Spinal cord (tissue), 10 donors: ENCODE measurements around the gene CYP1A1. TPM values are rescaled to one million over a fixed set of nuclear protein-coding genes. Genes with fewer than 3 reads are reported as not detected.

Experiments used
- DNase-seq, 6 donors: peaks; one replicate each; pipeline versions ENCODE4 v3.0.0 to v3.0.0-alpha.2; 2013 to 2015; ENCODE audit warnings: low spot score in 6 of 6, low read depth in 4 of 6
- H3K27ac ChIP-seq: one replicate; pipeline ENCODE4 v1.5.1; 2013; ENCODE audit warnings: low read depth, low read length, control low read depth
- H3K27me3 ChIP-seq: one replicate; pipeline ENCODE4 v1.6.1; 2013; ENCODE audit warnings: low read length; ENCODE audit not compliant: control insufficient read depth, insufficient read depth
- H3K36me3 ChIP-seq: one replicate; pipeline ENCODE4 v1.6.1; 2013; ENCODE audit warnings: low read length; ENCODE audit not compliant: control insufficient read depth, insufficient read depth
- H3K4me1 ChIP-seq: one replicate; pipeline ENCODE4 v1.6.1; 2013; ENCODE audit warnings: low read length; ENCODE audit not compliant: control insufficient read depth, insufficient read depth
- H3K4me3 ChIP-seq: one replicate; pipeline ENCODE4 v1.5.1; 2013; ENCODE audit warnings: low read depth, low read length, control low read depth
- H3K9me3 ChIP-seq: one replicate; pipeline ENCODE4 v1.6.1; 2013; ENCODE audit warnings: low read length; ENCODE audit not compliant: control insufficient read depth, insufficient read depth
- WGBS: methylation state at CpG from one replicate; pipeline ENCODE4 v1.1.5; 2013; ENCODE audit warnings: missing lambda C conversion rate; ENCODE audit not compliant: insufficient coverage; 5-methylcytosine and 5-hydroxymethylcytosine counted together
- long read RNA-seq, 4 donors: transcript quantifications; one replicate each; lab custom pipeline, GENCODE V29; 2026
- polyA plus RNA-seq, 2 donors: library from polyadenylated mRNA; unstranded; fragments of 120-200 nt; gene quantifications; one replicate each; pipeline ENCODE4 v1.2.1, GENCODE V29; 2013; ENCODE audit not compliant: insufficient read length in 2 of 2
- total RNA-seq, 2 donors: library from RNA; depleted of rRNA in 1 of 2; stranded (reverse); fragments of 120-200 nt in 1 of 2; fragments of >200 nt in 1 of 2; gene quantifications; one replicate each; pipeline versions ENCODE4 v1.2.3 to v1.2.4, GENCODE V29; 2013 to 2014
- donor health status: healthy.

CYP1A1 gene
- total RNA-seq (under 1 TPM; 0.33 to 0.89 TPM), polyA plus RNA-seq (1 to 10 TPM; 1.2 to 1.6 TPM)
- long read RNA-seq, donor 1 = 0 reads
- long read RNA-seq, donor 2 = 0 reads
- long read RNA-seq, donor 3 = 0 reads
- long read RNA-seq, donor 4 = 0 reads

DNA sequence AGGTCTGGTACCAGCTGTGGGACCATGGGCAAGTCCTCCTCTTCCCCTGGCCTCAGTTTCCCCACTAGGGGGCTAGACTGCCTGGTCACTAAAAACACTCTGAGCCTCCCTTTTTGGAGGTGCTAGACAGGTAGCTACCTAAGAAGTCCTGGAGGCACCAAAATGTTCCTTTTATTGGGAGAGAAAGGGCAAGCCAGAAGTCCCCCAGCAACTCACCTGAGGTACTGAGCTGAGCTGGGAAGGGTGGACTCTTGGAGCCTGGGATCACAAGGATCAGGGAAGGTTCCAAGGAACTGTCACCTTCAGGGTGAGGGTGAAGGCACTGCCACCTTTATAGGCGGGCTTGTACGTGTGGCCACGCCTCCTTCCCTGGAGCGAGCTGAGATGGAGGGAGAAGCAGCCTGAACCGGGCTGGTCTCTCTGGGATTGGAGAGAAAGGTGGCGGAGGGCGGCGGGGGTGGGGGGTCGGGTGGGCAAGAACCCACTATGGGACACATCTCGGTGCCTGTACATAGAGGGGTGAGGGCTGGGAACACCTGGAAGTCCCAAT, at the start of gene CYP1A1:
CYP1A1 (minus strand) TSS at position 304 of the 550 bp plus-strand sequence. CDS start 2,431 bp downstream, outside the sequence.
- peak within 1 kb of the TSS; percentile 40 for H3K4me3 ChIP-seq
- peak in 2 of 6 donors; percentile 25 to 75 for DNase-seq
- no peaks in the 10 kb centered on the region for H3K9me3 ChIP-seq
- no peaks in the 10 kb centered on the region for H3K36me3 ChIP-seq
- H3K27me3 ChIP-seq = peaks cover 35% of the 10 kb centered on the region
- peaks cover 14% of the 10 kb centered on the region for H3K4me1 ChIP-seq
- 0% methylated on average over 2 of the region's 10 CpGs for WGBS
- no peak within 1 kb of the TSS for H3K27ac ChIP-seq

DNA sequence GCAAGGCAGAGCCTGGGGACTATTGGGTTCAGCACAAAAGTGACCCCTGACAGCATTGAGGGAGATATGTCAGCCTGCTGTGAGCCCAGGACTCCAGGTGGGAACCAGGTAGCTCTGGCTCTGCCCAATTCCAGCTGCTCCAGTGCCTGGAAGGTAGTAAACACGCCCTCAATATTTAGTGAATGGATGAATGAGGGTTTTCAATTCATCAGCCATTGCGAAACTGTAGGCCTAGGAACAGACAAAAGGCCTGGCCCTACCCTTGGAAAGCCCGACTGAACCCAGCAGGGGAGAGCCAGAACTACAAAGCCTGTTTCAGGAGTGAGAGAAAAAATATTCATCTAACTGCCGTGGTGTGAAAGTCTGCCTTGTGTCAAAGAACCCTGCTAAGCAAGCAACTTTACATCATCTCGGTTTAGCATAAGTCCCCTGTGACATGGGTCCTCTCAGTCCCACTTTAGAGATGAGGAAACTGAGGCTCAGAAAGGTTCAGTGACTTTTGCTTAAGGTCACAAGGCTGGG, 48.5 kb upstream of the CYP1A1 start:
- DNase-seq = peak in 1 of 6 donors; percentile 54
- WGBS = 22% methylated on average over 3 of the region's 5 CpGs

DNA sequence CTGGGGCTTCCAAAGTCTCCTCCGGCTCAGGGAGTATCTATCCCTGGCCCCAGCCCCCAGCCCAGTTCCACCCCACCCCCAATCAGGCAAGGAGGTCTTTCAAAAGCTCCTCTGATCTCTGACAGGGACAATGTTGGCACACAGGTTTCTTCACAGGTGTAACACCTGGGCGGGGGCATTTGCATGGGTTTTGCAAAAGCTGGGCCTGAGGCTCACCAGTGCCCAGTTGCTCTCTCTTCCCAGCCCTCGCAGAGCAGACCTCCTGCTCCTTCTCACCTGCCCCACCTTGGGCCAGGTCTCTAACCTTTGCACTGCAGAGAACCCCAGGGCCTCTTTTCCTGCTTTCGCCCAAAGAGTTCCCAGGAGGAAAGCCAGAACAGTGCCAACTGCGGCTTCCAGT, 48.0 kb upstream of the CYP1A1 start:
- WGBS = 72% methylated on average over 5 of the region's 5 CpGs
- Histone ChIP-seq H3K27ac (no peak overlapping the region), H3K9me3 (no peaks in the 10 kb centered on the region), H3K4me1 (peaks cover 43% of the 10 kb centered on the region), H3K36me3 (no peaks in the 10 kb centered on the region), H3K4me3 (no peak overlapping the region), H3K27me3 (no peaks in the 10 kb centered on the region)
- DNase-seq = no peak

More for the DNA sequence above, 48.5 kb upstream of the CYP1A1 start:
- H3K9me3 ChIP-seq = no peaks in the 10 kb centered on the region
- no peak overlapping the region for H3K27ac ChIP-seq
- H3K27me3 ChIP-seq = no peaks in the 10 kb centered on the region
- peaks cover 38% of the 10 kb centered on the region for H3K4me1 ChIP-seq
- H3K4me3 ChIP-seq = no peak overlapping the region
- no peaks in the 10 kb centered on the region for H3K36me3 ChIP-seq

- H3K27me3 ChIP-seq = no peaks in the 10 kb centered on the region
- no peak overlapping the region for H3K4me3 ChIP-seq
These were observed 45.0 kb upstream of the CYP1A1 start for GRCh38 chr15:74770211-74770903.

GRCh38 chr15:74769463-74770025, 44.2 kb upstream of the CYP1A1 start:
- H3K4me3 ChIP-seq = no peak overlapping the region
- peaks cover 30% of the 10 kb centered on the region for H3K4me1 ChIP-seq
- no peak overlapping the region for H3K27ac ChIP-seq
- H3K36me3 ChIP-seq = no peaks in the 10 kb centered on the region
- H3K9me3 ChIP-seq = no peaks in the 10 kb centered on the region
- no peak for DNase-seq
- H3K27me3 ChIP-seq = no peaks in the 10 kb centered on the region
- 81% methylated on average over 6 of the region's 7 CpGs for WGBS

More at GRCh38 chr15:74770211-74770903, 45.0 kb upstream of the CYP1A1 start:
- Histone ChIP-seq H3K4me1 (peaks cover 30% of the 10 kb centered on the region), H3K27ac (no peak overlapping the region), H3K36me3 (no peaks in the 10 kb centered on the region), H3K9me3 (no peaks in the 10 kb centered on the region)
- WGBS = 68% methylated on average over 4 of the region's 4 CpGs
- no peak for DNase-seq

- peak in 5 of 6 donors; percentile 35 to 89 (median 50) for DNase-seq
- Histone ChIP-seq H3K4me3 (no peak overlapping the region), H3K36me3 (no peaks in the 10 kb centered on the region), H3K27me3 (no peaks in the 10 kb centered on the region), H3K4me1 (peaks cover 29% of the 10 kb centered on the region), H3K27ac (no peak overlapping the region), H3K9me3 (no peaks in the 10 kb centered on the region)
- 7% methylated on average over 9 of the region's 9 CpGs for whole genome bisulfite sequencing
These were observed 43.5 kb upstream of the CYP1A1 start for GRCh38 chr15:74768771-74769342.

- Histone ChIP-seq H3K4me1 (peaks cover 23% of the 10 kb centered on the region), H3K4me3 (no peak overlapping the region), H3K27ac (no peak overlapping the region), H3K9me3 (no peaks in the 10 kb centered on the region), H3K36me3 (no peaks in the 10 kb centered on the region), H3K27me3 (no peaks in the 10 kb centered on the region)
- DNase-seq = peak in 1 of 6 donors; percentile 4
- 80% methylated on average over 1 of the region's 15 CpGs for WGBS
These were observed 42.9 kb upstream of the CYP1A1 start for GRCh38 chr15:74768099-74768770.

DNA sequence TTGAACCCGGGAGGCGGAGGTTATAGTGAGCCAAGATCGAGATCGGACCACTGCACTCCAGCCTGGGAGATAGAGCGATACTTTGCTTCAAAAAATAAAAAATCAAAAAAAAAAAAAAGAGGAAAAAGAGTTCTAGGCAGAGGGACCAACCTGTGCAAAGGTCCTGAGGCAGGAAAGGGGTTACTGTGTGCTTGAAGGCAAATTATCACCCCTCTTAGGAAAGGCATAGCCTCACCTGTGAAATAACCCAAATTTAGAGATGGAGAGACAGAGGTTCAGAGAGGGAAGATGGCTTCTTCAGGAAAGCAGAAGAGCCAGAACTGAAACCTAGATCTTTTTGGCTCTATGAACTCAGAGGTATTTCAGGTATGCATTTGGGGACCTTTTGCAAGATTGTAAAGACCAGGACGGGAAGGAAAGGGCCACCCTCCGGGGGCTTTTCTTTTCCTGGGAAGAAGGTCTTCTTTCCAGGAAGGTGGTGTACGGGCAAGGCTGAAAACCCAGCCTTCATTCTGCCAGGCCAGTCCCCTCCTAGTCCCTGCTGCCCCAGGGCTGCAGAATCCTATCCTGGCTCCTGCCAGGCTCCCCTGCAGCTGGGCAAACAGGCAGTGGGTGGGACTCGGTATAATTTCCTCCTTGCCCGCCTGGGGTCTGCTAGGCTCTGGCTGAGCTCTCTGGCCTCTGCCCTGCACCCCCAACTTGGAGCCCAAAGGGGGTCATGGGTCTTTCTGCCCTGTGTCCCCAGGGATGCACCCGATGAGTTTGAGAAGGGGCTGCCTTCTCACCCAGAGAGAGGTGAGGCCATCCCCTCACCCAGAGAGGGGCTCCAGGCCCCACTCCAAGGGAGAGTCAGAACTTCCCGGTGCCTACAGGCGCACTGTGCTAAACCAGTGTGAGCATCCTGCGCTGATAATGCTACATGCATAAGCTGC, 42.1 kb upstream of the CYP1A1 start:
- Histone ChIP-seq H3K9me3 (no peaks in the 10 kb centered on the region), H3K36me3 (no peaks in the 10 kb centered on the region), H3K4me1 (peaks cover 23% of the 10 kb centered on the region), H3K27me3 (no peaks in the 10 kb centered on the region), H3K4me3 (no peak overlapping the region), H3K27ac (no peak overlapping the region)
- DNase-seq = no peak
- 88% methylated on average over 9 of the region's 14 CpGs for WGBS
